Pulmonary artery endothelial cell (primary cell): ENCODE data around the gene ADAMTS2. TPM values are rescaled to one million over a fixed set of nuclear protein-coding genes. Genes with fewer than 3 reads are reported as not detected.
"Not testable (repeated sequence)": the region's sequence is repeated elsewhere in the genome, so short reads cannot be mapped to it uniquely, and the experiment has no call there.

Source experiments
- DNase-seq: peaks from one replicate; pipeline ENCODE4 v3.0.0-alpha.2; 2011; ENCODE audit warnings: low read depth, low spot score
- total RNA-seq: library from RNA; depleted of rRNA; stranded (reverse); fragments of >200 nt; gene quantifications from 2 replicates; pipeline ENCODE4 v1.2.3, GENCODE V29; 2014

ADAMTS2 gene
- total RNA-seq, 1 donor from 2014 or later: not detected

DNA sequence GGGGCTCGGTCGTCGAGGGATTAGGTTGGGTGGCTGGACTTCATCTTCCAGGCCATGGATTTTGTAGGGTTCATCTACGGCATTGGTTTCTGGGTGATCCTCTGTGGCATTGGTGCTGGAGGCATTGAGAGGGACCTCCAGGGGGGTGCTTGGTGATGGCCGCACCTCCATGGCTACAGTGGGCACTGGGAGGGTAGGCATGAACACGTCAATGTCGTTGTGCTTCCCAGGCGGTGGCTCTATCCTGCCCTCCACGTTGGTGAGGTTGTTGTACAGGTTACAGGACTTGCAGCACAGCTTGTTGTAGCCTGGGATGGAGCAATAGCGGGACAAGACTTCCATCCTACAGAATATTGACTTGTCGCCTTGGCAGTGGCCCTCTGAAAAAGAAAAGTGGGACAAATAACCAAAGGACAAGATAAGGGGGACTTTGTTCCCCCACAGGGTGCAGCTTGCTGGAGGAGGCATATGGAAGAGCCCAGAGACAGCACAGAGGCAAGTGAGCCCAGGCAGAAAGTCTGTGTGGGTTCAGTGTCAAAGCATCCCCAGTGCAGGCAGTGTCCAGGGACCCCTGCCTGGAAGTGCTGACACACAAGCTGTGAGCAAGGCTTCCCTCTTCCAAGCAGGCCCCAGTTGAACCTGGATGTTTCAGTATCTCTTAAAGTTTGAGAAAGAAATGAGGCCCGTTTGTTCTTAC, 231.2 kb downstream of the ADAMTS2 start:
- DNase-seq: no peak

DNA sequence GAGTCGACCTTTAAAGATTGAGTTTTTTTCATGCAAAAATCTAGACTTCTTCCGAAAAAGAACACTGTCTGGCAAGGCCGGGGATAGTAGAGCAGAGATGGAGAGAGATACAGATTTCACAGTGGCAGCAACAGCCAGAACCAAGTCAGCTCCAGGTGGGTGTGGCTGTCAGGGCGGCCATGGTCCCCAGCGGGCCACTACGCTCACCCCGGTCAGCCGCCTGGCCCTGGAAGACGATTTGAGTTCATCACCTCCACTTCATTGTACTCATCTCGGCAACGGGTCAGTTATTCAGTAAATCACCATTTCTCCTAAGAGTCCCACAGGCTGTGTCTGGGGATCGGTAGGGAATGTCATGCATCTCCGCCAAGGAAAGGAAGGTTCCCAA, 232.1 kb downstream of the ADAMTS2 start:
- DNase-seq: no peak

DNA sequence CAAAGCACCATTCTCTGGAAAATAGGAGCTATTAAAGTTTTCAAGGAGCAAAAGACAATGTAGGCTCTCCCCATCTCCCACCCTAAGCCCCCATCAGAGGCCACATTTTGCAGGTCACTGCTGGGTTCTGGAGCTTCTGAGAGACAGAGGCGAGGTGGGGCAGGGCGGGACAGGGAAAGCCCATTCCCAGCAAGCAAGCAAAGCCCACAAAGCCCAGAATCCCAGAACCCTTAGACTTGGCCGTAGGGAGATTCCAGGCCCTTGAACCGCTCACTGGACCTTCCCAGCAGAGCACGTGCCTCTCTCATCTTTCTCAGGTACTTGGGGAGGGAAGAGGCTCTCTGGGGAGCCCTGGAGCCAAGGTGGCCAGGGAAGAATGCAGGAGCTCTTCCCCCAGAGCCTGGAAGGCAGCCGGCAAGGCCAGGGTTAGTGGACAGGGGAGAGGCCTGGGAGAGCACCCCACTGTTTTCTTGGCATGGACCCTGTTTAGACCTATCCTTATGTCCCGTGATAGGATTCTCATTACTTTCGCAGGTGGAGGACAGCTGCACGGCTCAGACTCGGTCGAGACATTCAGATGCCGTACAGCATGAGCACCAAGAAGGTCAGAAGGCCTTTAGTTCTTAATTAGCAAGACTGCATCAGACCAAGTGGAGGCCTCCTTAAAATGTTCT, 232.7 kb downstream of the ADAMTS2 start:
- DNase-seq: no peak

DNA sequence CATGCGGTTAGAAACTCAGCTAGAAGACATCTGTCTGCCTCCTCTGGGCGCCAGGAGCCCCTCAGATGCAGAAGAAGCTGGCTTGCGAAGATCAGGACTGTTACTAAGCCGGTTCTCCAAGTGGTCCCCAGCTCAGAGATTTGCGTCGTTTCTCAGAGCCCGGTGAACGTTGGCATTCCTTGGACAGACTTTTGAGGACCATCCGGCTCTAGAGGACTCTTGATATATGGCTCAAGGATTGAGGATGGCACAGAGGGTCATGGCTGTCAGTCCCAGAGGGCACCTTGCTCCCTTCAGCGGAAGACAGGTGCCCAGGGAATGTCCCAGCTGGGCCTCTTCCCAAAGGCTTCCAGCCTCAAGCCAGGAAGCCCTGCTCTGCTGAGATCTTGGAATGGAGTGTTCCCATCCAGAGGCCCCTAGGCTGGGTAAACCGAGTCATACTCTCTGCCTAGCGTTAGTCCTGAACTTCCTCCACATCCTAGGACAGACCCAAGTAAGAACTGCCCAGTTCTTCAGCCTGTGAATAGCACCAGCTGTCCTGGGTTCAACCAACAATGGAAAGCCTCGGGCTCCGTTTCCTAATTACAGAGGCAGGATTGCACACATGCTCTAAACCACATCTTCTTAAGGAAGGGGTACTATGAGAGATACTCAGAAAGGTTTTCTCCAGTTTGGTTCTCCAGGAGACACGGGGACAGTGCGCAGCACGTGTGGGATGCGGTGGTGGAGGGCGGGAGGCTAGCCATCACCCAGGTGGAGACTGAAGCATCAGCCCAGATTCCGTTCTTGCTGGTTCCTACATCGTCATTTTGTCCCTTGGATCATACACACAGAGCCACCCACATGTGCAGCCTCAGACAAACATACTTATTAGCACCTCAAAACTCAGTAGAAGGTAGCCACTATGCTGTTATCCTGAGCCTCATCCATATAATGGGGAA, 233.7 kb downstream of the ADAMTS2 start:
- no peak for DNase-seq

DNA sequence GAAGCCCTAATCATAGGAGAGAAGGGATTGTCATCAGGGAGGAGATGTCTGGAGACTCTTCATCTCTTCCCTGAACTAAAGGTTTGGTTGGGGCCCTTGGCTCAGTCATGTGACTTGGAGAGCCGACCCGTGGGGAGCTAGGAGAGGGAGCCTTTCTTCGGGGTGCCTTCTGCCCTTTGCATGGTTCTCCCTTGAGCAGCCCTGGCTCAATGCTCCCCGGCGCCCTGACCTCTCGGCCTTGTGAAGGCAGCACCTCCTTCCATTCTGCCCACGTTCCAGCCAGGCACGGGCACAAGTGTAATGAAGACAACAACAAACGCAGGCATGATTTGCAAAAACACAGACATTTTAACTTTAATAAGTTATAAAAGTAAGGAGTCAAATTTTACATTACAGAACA, 234.7 kb downstream of the ADAMTS2 start:
- DNase-seq: no peak

DNA sequence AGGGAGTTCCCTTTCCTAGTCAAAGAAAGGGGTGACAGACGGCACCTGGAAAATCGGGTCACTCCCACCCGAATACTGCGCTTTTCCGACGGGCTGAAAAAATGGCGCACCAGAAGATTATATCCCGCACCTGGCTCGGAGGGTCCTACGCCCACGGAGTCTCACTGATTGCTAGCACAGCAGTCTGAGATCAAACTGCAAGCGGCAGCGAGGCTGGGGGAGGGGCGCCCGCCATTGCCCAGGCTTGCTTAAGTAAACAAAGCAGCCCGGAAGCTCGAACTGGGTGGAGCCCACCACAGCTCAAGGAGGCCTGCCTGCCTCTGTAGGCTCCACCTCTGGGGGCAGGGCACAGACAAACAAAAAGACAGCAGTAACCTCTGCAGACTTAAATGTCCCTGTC, 244.0 kb downstream of the ADAMTS2 start:
- DNase-seq: not testable (repeated sequence)

DNA sequence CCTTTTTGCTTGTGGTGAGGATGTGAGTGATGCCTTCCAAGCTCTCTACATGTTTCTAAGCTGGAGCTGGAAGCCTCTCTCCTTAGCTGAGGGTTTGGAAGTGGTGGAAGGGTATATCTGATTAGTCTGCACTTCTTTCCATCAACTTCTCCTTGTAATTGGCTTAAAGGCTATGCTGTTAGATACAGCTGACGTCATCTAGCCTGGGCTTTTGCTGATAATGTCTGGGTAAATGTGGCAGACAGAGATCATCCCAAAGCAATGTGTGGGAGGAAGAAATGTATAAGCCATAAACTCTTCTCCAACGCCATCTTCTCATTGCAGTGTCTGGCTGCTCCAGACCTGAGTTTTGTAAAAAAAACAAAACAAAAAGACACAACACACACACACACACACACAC, 255.8 kb downstream of the ADAMTS2 start:
- no peak for DNase-seq

DNA sequence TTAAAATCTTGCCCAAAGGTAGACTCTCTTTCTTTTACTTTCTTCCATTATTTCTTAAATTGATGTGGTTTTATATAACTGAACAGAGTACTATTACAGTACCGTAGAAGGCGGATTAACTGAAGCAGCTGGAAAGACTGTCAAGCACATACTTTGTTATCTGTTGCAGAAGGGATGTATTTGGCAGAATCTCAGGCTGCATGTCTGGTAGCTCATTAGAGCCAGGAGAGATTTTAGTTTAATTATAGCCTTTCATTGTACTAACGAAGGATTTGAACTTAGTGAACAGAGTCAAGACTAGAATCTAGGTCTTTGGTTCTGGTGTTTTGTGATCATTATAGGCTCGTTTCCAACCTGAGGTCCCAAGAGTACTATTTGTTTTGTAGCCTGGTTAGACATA, 264.5 kb downstream of the ADAMTS2 start:
- DNase-seq: no peak

DNA sequence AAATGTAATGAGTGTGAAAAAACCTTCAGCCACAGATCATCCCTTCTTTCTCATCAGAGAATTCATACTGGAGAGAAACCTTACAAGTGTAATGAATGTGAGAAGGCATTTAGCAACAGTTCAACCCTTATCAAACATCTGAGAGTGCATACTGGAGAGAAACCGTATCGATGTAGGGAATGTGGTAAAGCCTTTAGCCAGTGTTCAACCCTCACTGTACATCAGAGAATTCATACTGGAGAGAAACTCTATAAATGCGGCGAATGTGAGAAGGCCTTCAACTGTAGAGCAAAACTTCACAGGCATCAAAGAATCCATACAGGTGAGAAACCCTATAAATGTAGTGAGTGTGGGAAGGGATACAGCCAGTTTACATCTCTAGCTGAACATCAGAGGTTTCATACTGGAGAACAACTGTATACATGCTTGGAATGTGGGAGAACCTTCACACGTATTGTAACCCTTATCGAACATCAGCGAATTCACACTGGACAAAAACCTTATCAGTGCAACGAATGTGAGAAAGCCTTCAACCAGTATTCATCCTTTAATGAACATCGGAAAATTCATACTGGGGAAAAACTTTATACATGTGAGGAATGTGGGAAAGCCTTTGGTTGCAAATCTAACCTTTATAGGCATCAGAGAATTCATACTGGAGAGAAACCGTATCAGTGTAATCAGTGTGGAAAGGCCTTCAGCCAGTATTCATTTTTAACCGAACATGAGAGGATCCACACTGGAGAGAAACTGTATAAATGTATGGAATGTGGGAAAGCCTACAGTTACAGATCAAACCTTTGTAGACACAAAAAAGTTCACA, 265.9 kb downstream of the ADAMTS2 start:
- DNase-seq: no peak

DNA sequence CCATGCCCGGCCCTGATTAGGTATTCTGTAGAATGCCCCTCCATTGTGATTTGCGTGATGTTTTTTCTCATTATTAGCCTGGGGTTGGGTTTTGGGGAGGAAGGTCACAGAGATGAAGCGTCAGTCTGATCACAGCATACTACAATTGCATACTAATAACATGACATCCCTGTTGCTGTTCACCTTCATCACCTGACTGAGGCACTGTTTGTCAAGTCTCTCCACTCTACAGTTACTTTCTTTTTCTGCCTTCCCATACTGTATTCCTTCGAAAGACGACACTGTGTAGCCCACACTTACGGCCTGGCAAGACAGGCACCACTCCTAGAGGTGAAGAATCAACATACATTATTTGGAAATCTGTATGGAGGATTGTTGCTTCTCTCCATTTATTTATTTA, 279.6 kb downstream of the ADAMTS2 start:
- no peak for DNase-seq

DNA sequence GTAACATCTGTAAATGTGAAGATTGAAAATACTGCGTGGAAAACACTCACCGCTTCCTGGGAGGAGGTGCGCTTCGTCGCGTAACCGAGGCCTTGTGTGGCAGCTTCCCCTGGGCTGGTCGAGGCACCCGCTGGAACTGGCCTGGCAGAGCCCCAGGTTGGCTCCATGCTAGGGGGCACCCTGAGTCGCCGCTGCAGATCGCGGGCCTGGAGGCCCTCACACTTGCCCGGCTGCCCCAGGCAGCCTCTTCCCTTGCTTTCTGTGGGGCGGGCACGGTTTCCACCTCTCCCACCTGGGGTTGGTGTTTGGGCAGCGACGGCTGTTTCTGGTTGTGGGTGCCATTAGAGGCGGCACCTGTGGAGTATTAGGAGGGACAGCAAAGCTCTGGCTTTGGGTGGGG, 284.2 kb downstream of the ADAMTS2 start:
- no peak for DNase-seq

Other genes starting within 250 kb of the ADAMTS2 start
- gene RUFY1, start 205.1 kb upstream of the ADAMTS2 start, total RNA-seq: 46.6 and 51.8 TPM in 2 replicates